SHP77 (cell line): ENCODE data around the gene CD274.

Experiments used
- DNase-seq, 2 experiments: peaks; one replicate each; lab custom pipeline; 2025; lab: John Stamatoyannopoulos, UW

CD274 gene

GRCh38 chr9:5499889-5500398 is 49.6 kb downstream of the CD274 start:
- no peak for DNase-seq

GRCh38 chr9:5500441-5501235 is 50.3 kb downstream of the CD274 start:
- DNase-seq: no peak

GRCh38 chr9:5502553-5502952 is 52.2 kb downstream of the CD274 start:
- no peak for DNase-seq

- no peak for DNase-seq
These were observed 59.2 kb downstream of the CD274 start for GRCh38 chr9:5509573-5509972.

GRCh38 chr9:5510360-5510931 is 60.1 kb downstream of the CD274 start, which contains the start of gene PDCD1LG2:
PDCD1LG2 (plus strand) TSS chr9:5510531; CDS start chr9:5522547, 12,016 bp downstream.
- no peak for DNase-seq

- no peak for DNase-seq
These were observed 60.6 kb downstream of the CD274 start for GRCh38 chr9:5510989-5511388.

- DNase-seq: no peak
These were observed 61.1 kb downstream of the CD274 start for GRCh38 chr9:5511476-5511875.

- DNase-seq: no peak
These were observed 61.7 kb downstream of the CD274 start for GRCh38 chr9:5511935-5512580.

GRCh38 chr9:5512658-5513452 is 62.5 kb downstream of the CD274 start:
- no peak for DNase-seq

GRCh38 chr9:5513966-5514616 is 63.7 kb downstream of the CD274 start:
- DNase-seq: no peak

GRCh38 chr9:5514617-5515260 is 64.4 kb downstream of the CD274 start:
- DNase-seq: no peak

- DNase-seq: no peak
These were observed 64.9 kb downstream of the CD274 start for GRCh38 chr9:5515261-5515650.

GRCh38 chr9:5516453-5517220 is 66.3 kb downstream of the CD274 start:
- DNase-seq: no peak

GRCh38 chr9:5518171-5518936 is 68.0 kb downstream of the CD274 start:
- no peak for DNase-seq

GRCh38 chr9:5518937-5519319 is 68.6 kb downstream of the CD274 start:
- DNase-seq: no peak
